GM10847 (cell line): ENCODE results near the gene SPIRE2.

Experiments used
- POLR2A ChIP-seq: IDR thresholded peaks from 2 replicates; pipeline ENCODE4 v1.6.1; 2011; ENCODE audit not compliant: insufficient read length; ENCODE audit errors: extremely low read depth

Gene SPIRE2, protein sequence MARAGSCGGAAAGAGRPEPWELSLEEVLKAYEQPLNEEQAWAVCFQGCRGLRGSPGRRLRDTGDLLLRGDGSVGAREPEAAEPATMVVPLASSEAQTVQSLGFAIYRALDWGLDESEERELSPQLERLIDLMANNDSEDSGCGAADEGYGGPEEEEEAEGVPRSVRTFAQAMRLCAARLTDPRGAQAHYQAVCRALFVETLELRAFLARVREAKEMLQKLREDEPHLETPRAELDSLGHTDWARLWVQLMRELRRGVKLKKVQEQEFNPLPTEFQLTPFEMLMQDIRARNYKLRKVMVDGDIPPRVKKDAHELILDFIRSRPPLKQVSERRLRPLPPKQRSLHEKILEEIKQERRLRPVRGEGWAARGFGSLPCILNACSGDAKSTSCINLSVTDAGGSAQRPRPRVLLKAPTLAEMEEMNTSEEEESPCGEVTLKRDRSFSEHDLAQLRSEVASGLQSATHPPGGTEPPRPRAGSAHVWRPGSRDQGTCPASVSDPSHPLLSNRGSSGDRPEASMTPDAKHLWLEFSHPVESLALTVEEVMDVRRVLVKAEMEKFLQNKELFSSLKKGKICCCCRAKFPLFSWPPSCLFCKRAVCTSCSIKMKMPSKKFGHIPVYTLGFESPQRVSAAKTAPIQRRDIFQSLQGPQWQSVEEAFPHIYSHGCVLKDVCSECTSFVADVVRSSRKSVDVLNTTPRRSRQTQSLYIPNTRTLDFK

DNA sequence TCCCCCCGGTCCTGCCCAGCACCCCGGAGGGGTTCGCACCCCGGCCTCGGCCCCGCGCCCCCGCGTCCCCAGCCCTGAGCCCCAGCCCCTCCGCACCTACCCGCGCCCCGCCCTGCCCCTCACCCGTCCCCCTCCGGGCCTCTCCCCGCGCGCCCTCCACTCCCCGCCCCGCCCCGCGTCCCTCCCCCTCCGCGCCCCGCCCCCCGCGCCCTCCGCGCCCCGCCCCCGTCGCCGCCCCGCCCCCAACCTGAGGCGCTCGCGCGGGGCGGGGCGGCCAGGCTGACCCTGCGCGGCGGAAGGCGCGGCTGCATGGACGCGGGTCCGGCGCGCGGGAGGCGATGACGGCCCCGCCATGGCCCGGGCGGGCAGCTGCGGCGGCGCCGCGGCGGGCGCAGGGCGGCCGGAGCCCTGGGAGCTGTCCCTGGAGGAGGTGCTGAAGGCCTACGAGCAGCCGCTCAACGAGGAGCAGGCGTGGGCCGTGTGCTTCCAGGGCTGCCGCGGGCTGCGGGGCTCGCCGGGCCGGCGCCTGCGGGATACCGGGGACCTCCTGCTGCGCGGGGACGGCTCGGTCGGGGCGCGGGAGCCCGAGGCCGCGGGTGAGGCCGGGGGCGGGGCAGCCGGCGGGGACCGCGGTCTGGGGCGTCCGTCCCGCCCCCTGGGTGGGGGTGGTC, at the start of gene SPIRE2:
Gene SPIRE2, plus strand, starts transcription at position 277 of the 671 bp plus-strand sequence. Its CDS starts 76 bp downstream, at position 353.
- TF ChIP-seq POLR2A = no peak

DNA sequence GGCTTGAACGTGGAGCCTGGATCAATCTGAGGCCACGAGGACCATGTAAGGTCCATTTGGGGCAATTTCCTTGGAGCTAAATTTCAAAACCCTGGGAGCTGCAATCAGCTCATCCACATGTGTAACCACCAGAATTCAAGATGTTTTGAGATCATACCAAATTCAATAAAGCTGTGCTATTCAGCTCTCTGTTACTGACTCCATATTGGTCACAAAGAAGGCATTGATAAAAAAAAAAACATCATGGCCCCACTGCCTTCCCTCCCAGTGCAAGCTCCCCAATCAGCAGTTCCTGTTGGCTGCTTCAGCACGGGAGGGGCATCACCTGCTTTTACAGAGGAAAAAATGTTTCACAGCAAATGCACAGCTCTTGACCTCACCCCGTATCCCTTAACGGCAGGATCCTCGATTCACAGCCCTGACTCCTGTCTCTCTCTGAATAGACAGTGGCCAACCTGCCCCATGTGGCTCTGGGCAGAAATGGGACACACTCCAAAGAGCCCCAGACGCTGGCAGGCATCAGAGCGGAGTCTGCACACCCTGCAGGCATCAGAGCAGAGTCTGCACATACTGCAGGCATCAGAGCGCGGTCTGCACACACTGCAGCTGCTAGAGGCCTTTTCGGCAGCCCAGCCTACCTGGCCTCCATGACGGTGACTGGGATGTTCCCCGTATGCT, 48.9 kb upstream of the SPIRE2 start:
- no peak for TF ChIP-seq POLR2A

DNA sequence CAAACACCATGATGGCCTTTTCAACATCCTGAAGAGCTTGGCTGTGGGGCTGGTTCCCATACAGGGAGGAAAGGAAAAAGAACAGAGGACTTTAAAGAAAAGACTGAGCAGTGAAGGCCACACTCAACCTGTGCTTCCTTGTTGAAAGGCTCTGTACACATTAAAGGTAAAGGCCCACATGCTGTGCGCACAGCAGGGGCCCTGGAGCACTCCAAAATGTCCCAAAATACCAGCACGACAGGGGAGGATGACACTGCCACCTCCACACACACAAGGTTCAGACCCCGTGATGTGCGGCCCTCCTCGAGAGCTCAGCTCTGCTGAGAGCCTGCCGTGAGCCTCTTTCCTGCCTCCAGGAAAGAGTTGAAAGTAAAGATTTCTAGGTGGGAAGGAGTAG, 48.4 kb upstream of the SPIRE2 start:
- TF ChIP-seq POLR2A = no peak

DNA sequence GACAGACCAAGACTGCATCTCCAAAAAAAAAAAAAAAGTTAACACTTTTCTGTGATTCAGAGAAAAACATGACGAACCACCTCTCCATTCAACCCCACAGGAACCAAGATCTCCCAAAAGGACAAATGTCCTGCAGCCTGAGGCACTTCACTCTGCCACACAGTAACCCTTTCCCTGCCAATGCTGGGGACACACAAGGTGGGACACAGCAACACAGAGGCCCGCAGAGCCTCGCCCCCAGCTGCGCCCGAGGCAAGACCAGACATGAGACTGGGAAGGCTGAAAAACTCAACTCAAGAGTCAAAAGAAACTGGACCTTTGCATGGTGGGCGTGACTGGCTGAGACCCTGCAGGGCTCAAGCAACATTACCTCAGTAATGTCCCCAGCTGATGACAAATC, 45.8 kb upstream of the SPIRE2 start:
- no peak for TF ChIP-seq POLR2A

DNA sequence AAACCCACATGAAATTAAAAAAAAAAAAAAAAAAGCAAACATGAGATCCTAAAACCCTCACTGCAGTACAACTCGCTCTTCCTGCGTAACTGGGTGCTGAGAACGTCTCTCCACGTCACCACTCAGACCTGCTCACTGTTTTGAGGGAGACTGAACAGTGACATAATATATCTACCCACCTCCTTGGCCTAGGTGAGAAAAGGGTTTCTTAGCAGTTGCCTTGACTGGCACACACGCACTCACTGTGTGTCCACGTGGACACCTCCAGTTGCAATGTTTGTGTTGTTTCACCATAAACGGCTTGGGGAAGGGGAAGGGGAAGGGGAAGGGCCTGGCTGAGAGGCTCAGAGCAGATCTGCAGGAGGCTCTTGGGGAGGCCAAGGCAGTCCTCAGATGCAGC, 43.9 kb upstream of the SPIRE2 start:
- no peak for TF ChIP-seq POLR2A

DNA sequence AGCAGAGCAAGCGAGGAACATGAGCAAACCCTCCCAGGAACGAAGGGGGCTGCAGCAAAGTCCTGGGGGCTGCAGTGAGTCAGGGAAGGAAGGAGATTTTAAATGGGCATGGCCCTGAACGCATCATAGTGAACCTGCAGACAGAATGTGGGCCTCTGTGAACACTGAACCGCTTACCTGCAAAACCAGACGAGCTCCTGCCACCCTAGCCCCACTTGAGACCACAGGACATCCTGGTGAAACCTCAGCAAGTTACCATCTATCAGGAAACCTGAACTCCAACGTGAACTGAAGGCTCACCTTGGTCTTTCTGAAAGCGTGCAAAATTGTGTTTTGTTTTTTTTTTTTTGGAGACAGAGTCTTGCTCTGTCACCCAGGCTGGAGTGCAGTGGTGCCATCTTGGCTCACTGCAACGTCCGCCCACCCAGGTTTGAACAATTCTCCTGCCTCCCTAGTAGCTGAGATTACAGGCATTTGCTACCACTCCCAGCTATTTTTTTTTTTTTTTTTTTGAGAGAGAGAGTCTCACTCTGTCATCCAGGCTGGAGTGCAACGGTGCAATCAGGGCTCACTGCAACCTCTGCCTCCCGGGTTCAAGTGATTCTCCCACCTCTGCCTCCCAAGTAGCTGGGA, 42.6 kb upstream of the SPIRE2 start:
- no peak for TF ChIP-seq POLR2A

DNA sequence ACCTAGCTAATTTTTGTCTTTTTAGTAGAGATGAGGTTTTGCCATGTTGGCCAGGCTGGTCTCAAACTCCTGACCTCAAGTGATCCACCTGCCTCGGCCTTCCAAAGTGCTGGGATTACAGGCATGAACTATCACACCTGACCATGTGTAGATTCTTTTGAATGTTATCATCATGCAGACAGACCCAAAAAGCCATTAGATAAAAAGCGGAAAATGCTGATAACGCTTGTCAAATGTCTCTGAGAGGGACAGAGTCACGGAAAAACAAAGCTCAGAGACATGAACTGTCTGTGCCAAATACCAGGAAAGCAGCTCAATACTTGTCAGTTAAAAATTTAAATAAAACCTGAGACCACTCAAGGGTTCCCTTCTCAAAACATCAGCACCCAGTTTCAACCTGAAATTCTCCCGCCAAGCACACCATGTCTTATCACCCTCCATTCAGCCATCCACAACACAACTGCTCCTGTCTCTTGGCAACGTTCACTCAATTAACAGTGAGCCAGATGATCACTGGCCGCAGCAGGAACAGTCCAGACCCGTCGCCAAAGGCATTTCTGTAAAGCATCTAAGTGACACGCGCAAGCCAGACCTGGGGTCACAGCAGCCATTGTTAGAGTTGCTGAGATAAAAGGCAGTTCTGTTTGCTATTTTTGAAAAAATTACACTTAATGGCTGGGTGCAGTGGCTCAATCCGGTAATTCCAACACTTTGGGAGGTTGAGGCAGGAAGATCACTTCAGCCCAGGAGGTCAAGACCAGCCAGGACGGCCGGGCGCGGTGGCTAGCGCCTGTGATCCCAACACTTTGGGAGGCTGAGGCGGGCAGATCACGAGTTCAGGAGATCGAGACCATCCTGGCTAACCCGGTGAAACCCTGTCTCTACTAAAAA, 41.6 kb upstream of the SPIRE2 start:
- no peak for TF ChIP-seq POLR2A

DNA sequence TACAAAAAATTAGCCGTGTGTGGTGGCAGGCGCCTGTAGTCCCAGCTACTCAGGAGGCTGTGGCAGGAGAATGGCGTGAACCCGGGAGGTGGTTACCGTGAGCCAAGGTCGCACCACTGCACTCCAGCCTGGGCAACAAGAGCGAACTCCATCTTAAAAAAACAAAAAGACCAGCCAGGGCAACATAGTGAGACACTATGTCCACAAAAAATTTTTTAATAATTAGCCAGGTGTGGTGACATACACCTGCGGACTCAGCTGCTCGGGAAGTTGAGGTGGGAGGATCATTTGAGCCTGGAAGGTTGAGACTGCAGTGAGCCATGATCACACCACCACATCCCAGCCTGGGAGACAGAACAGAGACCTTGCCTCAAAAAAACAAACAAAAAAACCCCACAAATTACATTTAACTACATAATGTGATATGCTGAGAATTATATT, 40.9 kb upstream of the SPIRE2 start:
- no peak for TF ChIP-seq POLR2A

DNA sequence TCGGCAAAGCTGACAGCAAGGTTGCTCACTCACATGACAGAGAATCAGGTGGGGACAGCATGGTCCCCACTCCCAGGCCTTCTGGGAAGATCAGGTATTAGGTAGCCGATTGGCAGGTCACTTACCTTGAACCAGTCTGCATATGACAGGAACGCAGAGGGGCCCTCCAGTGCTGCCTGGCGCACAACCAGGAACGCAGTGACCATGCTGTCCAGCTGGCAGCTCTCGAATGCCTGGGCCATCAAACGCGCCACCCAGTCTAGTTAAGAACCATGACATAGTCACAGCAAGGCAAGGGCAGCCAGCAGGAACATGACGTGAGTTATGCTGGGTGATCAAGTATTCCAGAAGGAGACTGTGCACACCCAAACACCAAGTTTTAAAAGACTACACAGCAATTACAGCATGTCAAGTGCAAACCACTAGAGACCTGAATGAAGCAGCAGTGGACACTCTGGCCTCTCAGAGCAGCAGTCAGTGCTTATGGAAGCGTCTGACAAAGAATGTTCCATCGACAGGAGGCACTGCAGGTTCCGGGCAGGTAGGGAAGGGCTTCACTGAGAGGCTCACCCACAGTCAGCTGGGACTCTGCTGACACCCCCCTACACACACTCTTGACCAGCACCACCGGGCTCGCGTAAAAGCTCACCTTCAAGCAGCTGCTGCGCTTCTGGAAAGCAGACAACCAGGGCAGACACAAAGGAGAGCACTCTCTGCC, 36.8 kb upstream of the SPIRE2 start:
- no peak for TF ChIP-seq POLR2A

DNA sequence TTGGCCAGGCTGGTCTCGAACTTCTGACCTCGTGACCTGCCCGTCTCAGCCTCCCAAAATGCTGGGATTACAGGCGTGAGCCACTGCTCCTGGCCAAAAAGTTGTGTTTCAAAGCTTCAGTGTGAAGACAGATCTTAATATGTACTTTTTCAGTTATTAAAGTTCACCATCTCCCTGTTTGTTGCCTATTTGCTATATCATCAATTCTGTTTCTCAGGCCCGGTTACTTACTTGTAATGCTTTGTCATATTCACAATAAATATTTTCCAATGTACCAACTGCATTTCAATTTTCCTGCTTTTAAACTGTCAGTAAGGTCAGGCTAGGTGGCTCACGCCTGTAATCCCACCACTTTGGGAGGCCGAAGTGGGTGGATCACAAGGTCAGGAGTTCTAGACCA, 34.3 kb upstream of the SPIRE2 start:
- no peak for TF ChIP-seq POLR2A

DNA sequence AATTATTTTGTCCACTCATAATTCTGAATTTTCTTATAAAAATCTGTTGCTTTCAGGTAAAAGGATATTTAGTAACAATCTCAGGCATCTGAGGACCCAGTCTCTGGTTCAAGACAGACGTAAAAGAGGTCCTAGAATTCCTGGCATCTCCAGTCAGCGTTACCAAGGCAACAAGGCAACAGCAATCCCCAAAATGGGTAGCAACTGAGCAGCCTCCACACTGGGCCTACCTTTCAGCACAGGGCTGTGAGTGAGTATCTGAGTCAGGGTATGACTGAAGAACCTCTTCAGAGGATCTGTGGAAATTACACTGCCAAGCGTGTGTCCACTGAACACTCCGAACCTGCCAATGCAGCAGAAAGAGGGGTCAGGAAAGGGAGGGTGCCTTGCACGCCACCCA, 32.6 kb upstream of the SPIRE2 start:
- TF ChIP-seq POLR2A = no peak

DNA sequence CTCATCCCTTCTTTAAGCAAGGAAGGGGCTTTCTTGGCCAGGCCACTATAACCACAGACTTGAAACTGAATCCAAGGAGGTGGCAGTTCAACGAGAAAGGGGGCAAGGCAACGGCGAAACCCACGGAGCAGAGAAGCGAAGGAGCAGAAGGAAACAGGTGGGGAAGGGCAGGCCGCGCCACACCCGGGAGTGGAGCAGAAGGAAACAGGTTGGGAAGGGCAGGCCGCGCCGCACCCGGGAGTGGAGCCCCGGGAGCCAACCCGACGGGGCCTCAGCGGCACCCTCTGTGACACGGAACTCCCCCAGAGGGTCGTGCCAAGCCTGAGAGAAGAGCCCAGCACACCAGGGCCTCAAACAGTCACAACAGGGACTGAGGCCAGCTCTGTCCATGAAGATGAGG, 32.2 kb upstream of the SPIRE2 start:
- TF ChIP-seq POLR2A = no peak

DNA sequence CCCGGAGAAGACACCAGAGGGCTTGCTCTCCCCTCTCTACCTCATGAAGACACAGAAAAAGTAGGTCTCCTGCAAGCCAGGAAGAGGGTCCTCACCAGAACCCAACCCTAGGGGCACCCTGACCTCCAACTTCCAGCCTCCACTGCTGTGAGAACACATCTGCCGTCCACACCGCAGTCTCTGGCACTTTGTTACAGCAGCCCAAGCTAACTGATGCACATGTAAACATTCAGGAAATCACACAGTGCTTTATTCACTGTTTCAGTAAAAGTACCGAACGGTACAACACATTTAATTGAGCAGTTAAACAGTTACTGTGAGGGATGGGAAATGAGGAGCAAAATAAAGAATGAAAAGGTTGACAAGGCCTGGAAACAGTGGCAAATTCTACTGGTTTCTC, 30.1 kb upstream of the SPIRE2 start:
- TF ChIP-seq POLR2A = no peak
